NCI-H524 treated with DMSO at 0.1 percent for 48 hours (cell line): Measurements from ENCODE around the gene ZNF107.
"Not testable (repeated sequence)": the region's sequence is repeated elsewhere in the genome, so short reads cannot be mapped to it uniquely, and the experiment has no call there.

Source experiments
- DNase-seq: peaks from one replicate; lab custom pipeline; 2025; lab: John Stamatoyannopoulos, UW

The ZNF107 gene

GRCh38 chr7:64736575-64736974, 70.6 kb downstream of the ZNF107 start:
- DNase-seq = no peak

GRCh38 chr7:64738403-64738802, 72.5 kb downstream of the ZNF107 start:
- DNase-seq = not testable (repeated sequence)

- DNase-seq = not testable (repeated sequence)
Measured at GRCh38 chr7:64738953-64739352, 73.0 kb downstream of the ZNF107 start.

- DNase-seq = no peak
Measured at GRCh38 chr7:64744680-64745079, 78.7 kb downstream of the ZNF107 start.

- no peak for DNase-seq
Measured at GRCh38 chr7:64747802-64748201, 81.9 kb downstream of the ZNF107 start.

- DNase-seq = no peak
Measured at GRCh38 chr7:64753032-64753431, 87.1 kb downstream of the ZNF107 start.

- no peak for DNase-seq
Measured at GRCh38 chr7:64755865-64756264, 89.9 kb downstream of the ZNF107 start.

GRCh38 chr7:64758151-64758550, 92.2 kb downstream of the ZNF107 start:
- DNase-seq = no peak
